GM19463 (cell line): ENCODE results near the gene RAB3IL1.
"Not testable (repeated sequence)": the region's sequence is repeated elsewhere in the genome, so short reads cannot be mapped to it uniquely, and the experiment has no call there.

Source experiments
- ATAC-seq: cut with Tn5 transposase; IDR thresholded peaks from one replicate; pipeline ENCODE4 v1.9.1; 2021; ENCODE audit warnings: mild to moderate bottlenecking, moderate library complexity; ENCODE audit not compliant: unreplicated experiment

RAB3IL1 gene, protein sequence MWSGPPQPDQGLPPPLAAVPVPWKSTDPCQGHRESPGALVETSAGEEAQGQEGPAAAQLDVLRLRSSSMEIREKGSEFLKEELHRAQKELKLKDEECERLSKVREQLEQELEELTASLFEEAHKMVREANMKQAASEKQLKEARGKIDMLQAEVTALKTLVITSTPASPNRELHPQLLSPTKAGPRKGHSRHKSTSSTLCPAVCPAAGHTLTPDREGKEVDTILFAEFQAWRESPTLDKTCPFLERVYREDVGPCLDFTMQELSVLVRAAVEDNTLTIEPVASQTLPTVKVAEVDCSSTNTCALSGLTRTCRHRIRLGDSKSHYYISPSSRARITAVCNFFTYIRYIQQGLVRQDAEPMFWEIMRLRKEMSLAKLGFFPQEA

GRCh38 chr11:61917334-61918109 is at the start of gene RAB3IL1:
Gene RAB3IL1 (minus strand): TSS chr11:61917566. CDS start chr11:61917367, 199 bp downstream.
- no peak for ATAC-seq

GRCh38 chr11:61966734-61967115 is 49.4 kb upstream of the RAB3IL1 start:
- no peak for ATAC-seq

DNA sequence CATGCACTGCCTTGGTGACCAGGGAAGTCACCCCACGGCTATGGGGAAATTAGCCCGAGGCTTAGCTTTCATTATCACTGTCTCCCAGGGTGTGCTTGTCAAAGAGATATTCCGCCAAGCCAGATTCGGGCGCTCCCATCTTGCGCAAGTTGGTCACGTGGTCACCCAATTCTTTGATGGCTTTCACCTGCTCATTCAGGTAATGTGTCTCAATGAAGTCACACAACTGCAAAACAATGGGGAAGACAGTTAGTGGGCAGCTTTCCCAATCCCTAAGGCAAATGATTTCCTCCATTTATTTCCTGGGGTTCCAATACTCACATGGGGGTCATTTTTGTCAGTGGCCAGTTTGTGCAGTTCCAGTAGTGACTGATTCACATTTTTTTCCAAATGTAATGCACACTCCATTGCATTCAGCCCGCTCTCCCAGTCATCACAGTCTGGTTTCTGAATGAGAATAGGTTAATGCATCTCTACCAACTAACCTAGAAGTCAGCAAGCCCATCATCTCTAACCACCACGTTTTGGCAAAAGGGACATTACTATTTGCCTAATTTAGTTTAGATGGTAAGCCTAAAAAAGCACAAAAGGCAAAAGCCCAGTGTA is 47.4 kb upstream of the RAB3IL1 start:
- not testable (repeated sequence) for ATAC-seq

DNA sequence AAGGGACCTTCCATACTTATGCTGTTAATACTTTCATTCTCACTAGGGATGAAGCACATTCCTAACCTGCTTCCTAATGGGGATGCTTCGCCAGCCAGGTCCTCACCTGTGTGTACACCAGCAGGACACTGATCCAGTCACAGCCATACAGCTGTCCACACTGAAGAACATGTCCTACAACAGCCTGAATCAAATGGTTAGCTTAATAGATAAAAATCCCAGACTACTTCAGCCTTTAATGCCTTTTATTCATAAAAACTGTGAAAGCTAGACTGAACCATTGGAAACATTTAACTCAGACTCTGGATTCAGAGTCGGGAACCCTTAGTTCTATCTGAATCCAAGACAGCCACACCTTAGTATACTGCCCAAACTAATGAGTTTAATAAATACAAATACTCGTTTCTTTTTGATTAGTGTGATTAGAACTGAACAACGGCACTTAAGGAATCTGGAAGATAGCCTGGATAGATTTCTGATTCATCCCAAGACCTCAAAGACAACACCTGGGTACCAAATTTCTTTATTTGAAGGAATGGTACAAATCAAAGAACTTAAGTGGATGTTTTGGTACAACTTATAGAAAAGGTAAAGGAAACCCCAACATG is 46.8 kb upstream of the RAB3IL1 start:
- no peak for ATAC-seq

GRCh38 chr11:61963282-61964057 is 46.1 kb upstream of the RAB3IL1 start:
- ATAC-seq: no peak

- ATAC-seq: no peak
Measured at GRCh38 chr11:61963016-61963281, 45.6 kb upstream of the RAB3IL1 start.

- ATAC-seq: no peak
Measured at GRCh38 chr11:61962213-61963015, 45.0 kb upstream of the RAB3IL1 start.

GRCh38 chr11:61961570-61962212 is 44.3 kb upstream of the RAB3IL1 start:
- ATAC-seq: no peak

DNA sequence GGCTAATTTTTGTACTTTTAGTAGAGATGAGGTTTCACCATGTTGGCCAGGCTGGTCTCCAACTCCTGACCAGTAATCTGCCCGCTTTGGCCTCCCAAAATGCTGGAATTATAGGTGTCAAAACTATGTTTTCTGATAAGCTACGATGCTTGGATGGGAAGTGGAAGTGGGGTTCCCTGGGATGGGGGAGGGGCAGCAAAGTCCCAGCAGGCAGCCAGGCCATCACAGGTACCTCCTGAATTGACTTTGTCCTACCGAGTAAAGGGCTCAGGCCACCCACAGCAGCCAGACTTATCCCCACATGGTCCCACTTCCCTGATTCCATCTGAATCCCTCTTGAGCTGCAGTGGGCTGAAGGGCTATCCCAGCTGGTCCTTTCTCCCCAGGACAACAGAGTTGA is 43.2 kb upstream of the RAB3IL1 start:
- no peak for ATAC-seq

GRCh38 chr11:61959678-61960077 is 42.3 kb upstream of the RAB3IL1 start:
- no peak for ATAC-seq

- ATAC-seq: no peak
Measured at GRCh38 chr11:61959114-61959513, 41.7 kb upstream of the RAB3IL1 start.

- ATAC-seq: no peak
Measured at GRCh38 chr11:61958590-61958989, 41.2 kb upstream of the RAB3IL1 start.

GRCh38 chr11:61957021-61957770 is 39.8 kb upstream of the RAB3IL1 start:
- ATAC-seq: no peak

DNA sequence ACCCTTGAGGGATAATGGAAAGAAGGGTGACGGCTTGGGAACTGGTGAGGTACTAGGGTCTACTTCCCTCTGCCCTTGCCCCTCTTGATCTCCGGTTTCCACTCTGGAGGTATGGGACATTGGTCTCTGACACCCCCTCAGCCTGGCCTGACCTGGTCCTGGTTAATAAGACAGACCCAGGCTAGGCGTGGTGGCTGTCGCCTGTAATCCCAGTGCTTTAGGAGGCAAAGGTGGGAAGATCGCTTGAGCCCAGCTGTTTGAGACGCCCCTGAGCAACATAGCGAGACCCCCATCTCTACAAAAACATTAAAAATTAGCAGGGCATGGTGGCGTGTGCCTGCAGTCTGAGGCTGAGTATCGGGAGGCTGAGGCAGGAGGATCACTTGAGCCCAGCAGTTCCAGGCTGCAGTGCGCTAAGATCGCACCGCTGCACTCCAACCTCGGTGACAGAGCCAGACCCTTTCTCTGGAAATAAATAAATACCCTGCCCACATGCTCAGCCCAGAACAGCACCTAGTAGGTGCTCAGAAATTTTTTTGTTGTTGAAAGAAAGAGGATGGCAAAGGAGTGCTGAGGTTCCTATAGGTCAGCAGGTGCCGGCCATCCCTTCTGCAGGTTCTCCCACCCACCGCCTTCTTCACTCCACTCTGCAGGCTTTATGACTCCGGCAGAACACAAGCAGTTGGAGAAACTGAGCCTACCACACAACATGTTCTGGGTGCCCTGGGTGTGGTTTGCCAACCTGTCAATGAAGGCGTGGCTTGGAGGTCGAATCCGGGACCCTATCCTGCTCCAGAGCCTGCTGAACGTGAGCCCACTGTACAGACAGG is 39.0 kb upstream of the RAB3IL1 start:
- ATAC-seq: no peak

- no peak for ATAC-seq
Measured at GRCh38 chr11:61955422-61956135, 38.2 kb upstream of the RAB3IL1 start.

DNA sequence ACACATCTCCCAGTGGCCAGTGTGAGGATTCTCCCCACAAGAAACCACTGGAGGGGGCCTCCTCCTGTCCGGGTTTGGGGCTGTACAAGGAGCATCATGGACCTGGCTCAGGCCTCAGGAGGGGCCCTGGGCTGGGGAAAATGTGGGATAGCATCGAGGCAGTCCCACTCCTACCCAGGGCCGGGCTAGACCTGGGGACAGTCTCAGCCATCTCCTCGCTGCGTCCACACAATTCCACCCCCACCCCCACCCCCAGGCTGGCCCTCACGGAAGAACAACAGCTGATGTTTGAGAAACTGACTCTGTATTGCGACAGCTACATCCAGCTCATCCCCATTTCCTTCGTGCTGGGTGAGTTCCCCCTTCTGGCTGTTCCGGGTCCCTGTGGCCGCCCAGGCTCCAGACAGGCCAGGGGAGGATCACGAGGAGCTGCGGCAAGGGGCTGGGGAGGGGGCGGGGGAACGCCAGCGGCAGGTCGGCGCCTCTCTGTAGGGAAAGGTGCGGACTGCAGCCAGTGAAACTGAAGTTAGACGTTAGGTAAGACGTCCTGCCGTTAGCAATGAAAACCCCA is 37.6 kb upstream of the RAB3IL1 start:
- no peak for ATAC-seq
